K562 treated with DMSO at 1 percent for 12 hours (cell line): ENCODE data around the gene TMEM187. TPM values are rescaled to one million over a fixed set of nuclear protein-coding genes. Genes with fewer than 3 reads are reported as not detected.

Experiments
- total RNA-seq: library from RNA; unstranded; fragments of 300-600 nt; gene quantifications from 2 replicates; pipeline ENCODE4 v1.2.3, GENCODE V29; 2022; ENCODE audit not compliant: insufficient read depth

TMEM187 gene, protein sequence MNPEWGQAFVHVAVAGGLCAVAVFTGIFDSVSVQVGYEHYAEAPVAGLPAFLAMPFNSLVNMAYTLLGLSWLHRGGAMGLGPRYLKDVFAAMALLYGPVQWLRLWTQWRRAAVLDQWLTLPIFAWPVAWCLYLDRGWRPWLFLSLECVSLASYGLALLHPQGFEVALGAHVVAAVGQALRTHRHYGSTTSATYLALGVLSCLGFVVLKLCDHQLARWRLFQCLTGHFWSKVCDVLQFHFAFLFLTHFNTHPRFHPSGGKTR
- 17.7 and 25.1 TPM in 2 replicates for total RNA-seq

GRCh38 chrX:153972368-153973126 is at the start of gene TMEM187:
Gene TMEM187, plus strand, starts transcription at chrX:153972754. Its CDS starts 9,309 bp downstream, at chrX:153982063.

DNA sequence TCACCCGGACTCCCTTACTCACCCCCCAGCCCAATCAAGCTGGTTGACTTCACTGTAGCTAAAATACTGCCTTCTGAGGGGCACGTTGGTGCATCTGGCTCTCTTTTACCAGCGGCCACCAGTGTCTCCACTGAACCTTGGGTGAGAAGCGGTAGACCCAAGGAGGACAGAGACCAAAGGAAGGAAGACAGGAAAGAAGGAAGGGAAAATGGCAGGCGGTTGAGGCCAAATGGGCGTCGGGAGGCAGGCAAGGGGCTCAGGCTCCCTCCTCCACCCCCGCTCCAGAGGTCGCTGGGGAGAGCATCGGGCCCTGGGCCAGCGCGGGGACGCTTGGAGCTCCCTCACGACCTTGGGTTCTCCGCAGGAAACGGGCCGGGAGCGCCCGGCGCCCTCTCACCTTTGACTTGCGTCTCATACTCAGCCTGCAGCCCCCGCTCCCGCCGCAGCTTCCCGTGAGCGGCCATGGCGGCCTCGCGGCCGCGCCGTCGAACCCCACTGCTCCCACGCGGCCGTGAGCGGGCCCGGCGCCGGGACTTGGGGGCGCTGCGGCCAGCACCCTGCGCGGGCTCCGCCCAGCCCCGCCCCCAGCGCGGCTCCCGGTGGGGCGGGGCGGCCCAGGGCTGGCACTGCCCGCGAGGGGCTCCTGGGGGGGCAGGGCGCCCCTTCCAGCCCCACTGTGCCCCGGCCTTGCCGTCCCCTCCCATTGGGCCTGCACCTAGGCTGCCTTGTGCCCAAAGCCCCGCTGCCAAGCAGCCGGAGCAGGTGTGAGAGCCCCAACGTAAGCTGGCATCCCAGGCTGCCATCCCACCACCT is 46.6 kb upstream of the TMEM187 start, which contains the start of gene ARHGAP4:
Gene ARHGAP4, minus strand, starts transcription at position 526 of the 813 bp plus-strand sequence. Its CDS starts 62 bp downstream, at position 464.

GRCh38 chrX:153934762-153935325 is 37.7 kb upstream of the TMEM187 start, which contains the start of gene NAA10:
Gene NAA10, minus strand, starts transcription at chrX:153935037. Its CDS starts 133 bp downstream, at chrX:153934904.

DNA sequence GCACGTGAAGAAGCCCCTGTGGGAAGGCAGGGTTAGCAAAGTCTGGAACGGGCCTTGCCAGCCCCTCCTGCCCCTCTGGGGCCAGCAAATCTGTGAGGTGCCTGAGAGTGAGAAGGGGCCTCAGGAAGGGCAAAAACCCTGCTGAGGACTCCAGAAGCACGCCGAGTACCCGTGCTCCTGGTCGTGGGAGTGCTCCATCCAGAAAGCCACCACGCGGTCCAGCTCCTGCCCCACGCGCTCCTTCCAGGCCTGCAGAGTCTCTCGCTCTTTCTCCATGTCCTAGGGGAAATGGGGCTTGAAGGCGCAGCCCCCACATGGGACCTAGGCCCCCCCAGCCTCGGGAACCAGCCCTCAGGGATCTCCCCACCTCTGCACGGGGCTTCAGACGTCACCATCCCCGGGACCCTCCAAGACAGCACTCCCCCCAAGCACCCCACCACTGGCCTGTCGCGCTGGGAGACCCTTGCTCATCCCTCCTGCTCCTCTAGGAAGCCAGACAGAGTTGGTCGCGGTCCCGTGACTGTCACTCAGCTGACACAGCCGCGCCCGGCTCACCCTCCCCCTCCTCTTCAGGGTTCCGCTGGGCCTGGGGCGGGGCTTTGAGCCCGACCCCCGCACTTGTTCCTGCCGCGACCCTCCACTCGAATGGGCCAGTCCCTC is 28.3 kb upstream of the TMEM187 start, which contains the start of gene RENBP:
Gene RENBP, minus strand, starts transcription at position 504 of the 660 bp plus-strand sequence. Its CDS starts 33 bp downstream, at position 471.

GRCh38 chrX:153971450-153972367 is 845 bp upstream of the TMEM187 start, which contains the start of gene HCFC1:
Gene HCFC1, minus strand, starts transcription at chrX:153971818. Its CDS starts 978 bp downstream, at chrX:153970840.

DNA sequence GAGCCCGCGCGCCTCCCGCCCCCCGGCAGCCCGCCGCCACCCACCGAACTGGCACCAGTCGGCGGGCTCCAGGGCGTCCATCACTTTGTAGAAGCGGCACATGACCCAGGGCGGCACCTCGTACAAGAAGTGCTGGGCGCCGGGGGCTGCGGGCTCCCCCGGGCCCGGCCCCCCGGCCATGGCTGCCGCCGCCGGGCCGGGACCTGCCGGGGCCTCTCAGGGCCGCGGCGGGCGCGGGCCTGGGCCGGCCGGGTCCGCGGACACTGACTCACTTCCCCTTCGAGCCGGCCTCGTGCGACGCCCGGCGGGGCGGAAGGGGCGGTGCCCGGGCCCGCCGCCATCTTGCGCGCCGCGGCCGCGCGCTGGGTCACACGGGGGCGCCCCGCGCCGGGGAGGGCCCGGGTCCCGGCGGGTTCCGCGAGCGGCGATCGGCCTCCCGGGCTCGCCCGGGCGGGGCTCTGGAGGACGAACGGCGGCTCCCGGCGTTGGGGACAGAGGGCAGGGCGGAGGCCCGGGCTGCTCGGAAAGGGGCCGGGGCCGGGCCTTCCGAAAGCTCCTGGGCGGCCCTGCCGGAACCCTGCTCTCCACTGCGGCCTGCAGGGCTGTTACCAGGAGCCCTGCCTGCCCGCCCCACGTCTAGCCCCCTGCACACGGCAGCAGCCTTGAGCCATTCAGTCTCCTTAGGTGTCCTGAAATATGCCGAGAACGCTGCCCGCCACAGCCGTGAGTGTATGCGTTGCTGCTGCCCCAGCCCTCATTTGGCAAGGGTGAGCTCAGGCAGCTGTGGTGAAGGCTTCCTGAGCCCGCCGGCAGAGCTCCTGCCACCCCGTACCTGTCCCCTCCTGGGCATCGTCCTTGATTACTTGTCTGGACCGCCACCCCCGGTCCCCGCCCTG is 47.3 kb downstream of the TMEM187 start, which contains the start of gene IRAK1:
Gene IRAK1, minus strand, starts transcription at position 270 of the 896 bp plus-strand sequence. Its CDS starts 90 bp downstream, at position 180.

Other genes with a start within 250 kb of the TMEM187 start
- 188 and 202 TPM in 2 replicates for gene BCAP31, start 248.4 kb upstream of the TMEM187 start, total RNA-seq
- 21.1 and 38.3 TPM in 2 replicates for gene ABCD1, start 247.9 kb upstream of the TMEM187 start, total RNA-seq
- gene PLXNB3, start 208.5 kb upstream of the TMEM187 start, total RNA-seq, result not detected in 2 replicates
- gene SRPK3, start 191.7 kb upstream of the TMEM187 start, total RNA-seq, result 0.15 TPM in 1 of 2 replicates, not detected in the other
- 63.6 and 66.3 TPM in 2 replicates for gene IDH3G, start 178.4 kb upstream of the TMEM187 start, total RNA-seq
- gene SSR4, start 178.1 kb upstream of the TMEM187 start, total RNA-seq, result 679 and 1,009 TPM in 2 replicates
- gene PDZD4, start 142.2 kb upstream of the TMEM187 start, total RNA-seq, result not detected in 2 replicates
- gene L1CAM, start 86.6 kb upstream of the TMEM187 start, total RNA-seq, result 0.41 TPM in 1 of 2 replicates, not detected in the other
- 1.4 TPM in 1 of 2 replicates, not detected in the other for gene AVPR2, start 68.1 kb upstream of the TMEM187 start, total RNA-seq
- gene ARHGAP4, start 46.5 kb upstream of the TMEM187 start, total RNA-seq, result 85.9 and 86.3 TPM in 2 replicates
- 121 and 143 TPM in 2 replicates for gene NAA10, start 37.7 kb upstream of the TMEM187 start, total RNA-seq
- 46.5 and 56.6 TPM in 2 replicates for gene RENBP, start 28.1 kb upstream of the TMEM187 start, total RNA-seq
- gene HCFC1, start 936 bp upstream of the TMEM187 start, total RNA-seq, result 24.2 and 60.4 TPM in 2 replicates
- gene IRAK1, start 47.1 kb downstream of the TMEM187 start, total RNA-seq, result 84.6 and 134 TPM in 2 replicates
- 25.0 and 39.4 TPM in 2 replicates for gene MECP2, start 125.0 kb downstream of the TMEM187 start, total RNA-seq
- not detected in 2 replicates for gene OPN1LW, start 171.5 kb downstream of the TMEM187 start, total RNA-seq
- gene OPN1MW, start 209.8 kb downstream of the TMEM187 start, total RNA-seq, result not detected in 2 replicates
- gene OPN1MW2, start 247.0 kb downstream of the TMEM187 start, total RNA-seq, result not detected in 2 replicates